C4-2B (cell line): Measurements from ENCODE around the gene TCFL5.

ENCODE experiments used
- ZFX ChIP-seq: fragments of 450-650 bp; IDR thresholded peaks from 2 replicates; pipeline ENCODE4 v1.6.1; 2017
- TF ChIP-seq, protein P1 (sequence below): fragments of 450-650 bp; conservative IDR thresholded peaks from 2 replicates; pipeline ENCODE4 v1.5.1; 2017; ENCODE audit warnings: mild to moderate bottlenecking

DNA sequence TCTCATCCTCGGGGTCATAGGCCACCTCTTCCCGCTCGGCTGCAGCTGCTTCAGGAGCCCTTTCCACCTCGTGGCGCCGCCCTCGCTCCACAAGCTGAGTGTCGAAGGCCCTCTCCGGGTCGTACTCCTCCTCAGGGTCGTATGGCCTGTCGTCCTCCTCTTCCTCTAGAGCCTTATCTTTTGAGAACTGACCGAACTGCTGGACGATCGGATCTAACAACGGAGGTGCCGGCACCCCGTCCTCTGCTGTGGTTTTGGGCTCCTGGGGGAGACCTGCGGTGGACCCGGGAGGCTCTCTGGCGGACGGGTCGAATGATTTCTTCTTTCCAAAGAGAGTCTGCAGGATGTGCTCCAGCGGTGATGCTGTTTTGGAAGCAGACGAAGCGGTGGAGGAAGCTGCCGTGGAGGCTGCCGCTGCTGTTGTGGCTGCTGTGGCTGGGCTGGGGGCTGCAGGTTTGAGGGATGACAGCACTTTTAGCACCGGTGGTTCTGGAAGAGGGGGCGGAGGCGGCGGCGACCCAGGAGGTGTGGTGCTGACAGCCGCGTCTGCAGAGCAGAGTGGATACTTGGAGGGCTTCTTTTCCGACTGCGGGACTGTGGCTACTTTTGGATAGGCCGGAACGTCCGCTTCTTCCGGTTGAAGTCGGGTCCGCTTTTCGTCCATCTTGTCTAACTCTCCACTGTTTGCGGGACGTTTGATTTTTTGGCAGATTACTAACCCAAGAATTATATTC is 20.2 kb upstream of the TCFL5 start:
- TF ChIP-seq, protein P1, sequence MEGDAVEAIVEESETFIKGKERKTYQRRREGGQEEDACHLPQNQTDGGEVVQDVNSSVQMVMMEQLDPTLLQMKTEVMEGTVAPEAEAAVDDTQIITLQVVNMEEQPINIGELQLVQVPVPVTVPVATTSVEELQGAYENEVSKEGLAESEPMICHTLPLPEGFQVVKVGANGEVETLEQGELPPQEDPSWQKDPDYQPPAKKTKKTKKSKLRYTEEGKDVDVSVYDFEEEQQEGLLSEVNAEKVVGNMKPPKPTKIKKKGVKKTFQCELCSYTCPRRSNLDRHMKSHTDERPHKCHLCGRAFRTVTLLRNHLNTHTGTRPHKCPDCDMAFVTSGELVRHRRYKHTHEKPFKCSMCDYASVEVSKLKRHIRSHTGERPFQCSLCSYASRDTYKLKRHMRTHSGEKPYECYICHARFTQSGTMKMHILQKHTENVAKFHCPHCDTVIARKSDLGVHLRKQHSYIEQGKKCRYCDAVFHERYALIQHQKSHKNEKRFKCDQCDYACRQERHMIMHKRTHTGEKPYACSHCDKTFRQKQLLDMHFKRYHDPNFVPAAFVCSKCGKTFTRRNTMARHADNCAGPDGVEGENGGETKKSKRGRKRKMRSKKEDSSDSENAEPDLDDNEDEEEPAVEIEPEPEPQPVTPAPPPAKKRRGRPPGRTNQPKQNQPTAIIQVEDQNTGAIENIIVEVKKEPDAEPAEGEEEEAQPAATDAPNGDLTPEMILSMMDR = no peak
- no peak for TF ChIP-seq ZFX
